ENCODE results near the gene FAM131B. TPM values are rescaled to one million over a fixed set of nuclear protein-coding genes. Genes with fewer than 3 reads are reported as not detected.
A peak's percentile ranks its signal among the peaks of the same experiment; 100 is the strongest.

The FAM131B gene
- total and polyA plus RNA-seq, 2 of the 8 experiments (the other 6 are each of a cell fraction or from before 2014, with no cell fraction given): 23.1 to 38.2 TPM

- H4K5ac ChIP-seq (ENCODE audit: insufficient read length, low read depth, low read length): no peak overlapping the region
- no peak overlapping the region for H4K8ac ChIP-seq (ENCODE audit: extremely low read depth, insufficient read depth, low read length)
- peak in 1 of 2 experiments; percentile 42; a peak in 1 of 3 replicates for TF ChIP-seq POLR2A (IDR thresholded peaks at IDR 0.05; ENCODE audit: control extremely low read depth in 1 of 2, low read depth in 2 of 2, low read length in 2 of 2)
- TF ChIP-seq NANOG (IDR thresholded peaks at IDR 0.05; ENCODE audit: insufficient read depth, low read depth, low read length, poor library complexity, severe bottlenecking): no peak
- TF ChIP-seq, protein P1, sequence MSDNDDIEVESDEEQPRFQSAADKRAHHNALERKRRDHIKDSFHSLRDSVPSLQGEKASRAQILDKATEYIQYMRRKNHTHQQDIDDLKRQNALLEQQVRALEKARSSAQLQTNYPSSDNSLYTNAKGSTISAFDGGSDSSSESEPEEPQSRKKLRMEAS (IDR thresholded peaks at IDR 0.05): no peak
- peak; percentile 58; the same call in 1 of the 2 replicates for TF ChIP-seq POLR2AphosphoS5 (IDR thresholded peaks at IDR 0.05; ENCODE audit: low read depth, low read length)
- no peak overlapping the region for H3K23ac ChIP-seq (ENCODE audit: insufficient read length)
- no peaks in the 10 kb centered on the region for H3K27me3 ChIP-seq (replicated peaks in 1 of 4; ENCODE audit: control insufficient read depth in 3 of 4, extremely low read depth in 1 of 4, insufficient read depth in 3 of 4, low read length in 3 of 4)
- H3K56ac ChIP-seq (replicated peaks; ENCODE audit: insufficient read length, low read depth, low read length): no peak overlapping the region
- H2BK12ac ChIP-seq (ENCODE audit: low read depth, low read length): no peak overlapping the region
- no peak overlapping the region for H3K18ac ChIP-seq (ENCODE audit: extremely low read depth, low read length)
- peaks cover 29 to 43% of the 10 kb centered on the region in 2 experiments for H4K20me1 ChIP-seq (replicated peaks in 1 of 2; ENCODE audit: control insufficient read depth in 1 of 2, insufficient read depth in 2 of 2, low read length in 2 of 2)
- H3K4ac ChIP-seq (replicated peaks; ENCODE audit: insufficient read length, low read depth, low read length): no peak overlapping the region
- H3K14ac ChIP-seq (ENCODE audit: insufficient read length): no peak overlapping the region
- DNase-seq (ENCODE audit: low read depth in 1 of 2, low spot score in 2 of 2): no peak
- H3K4me2 ChIP-seq (ENCODE audit: insufficient read depth in 1 of 2, low read depth in 2 of 2, low read length in 2 of 2): no peak overlapping the region
- H2BK20ac ChIP-seq (ENCODE audit: low read length): no peak overlapping the region
- H3K4me1 ChIP-seq (replicated peaks in 1 of 4; ENCODE audit: control insufficient read depth in 3 of 4, insufficient read depth in 4 of 4, low read length in 3 of 4): no peaks in the 10 kb centered on the region; a peak in 1 of 7 replicates
- H3K4me3 ChIP-seq (ENCODE audit: extremely low read depth in 1 of 4, insufficient read depth in 2 of 4, low read depth in 3 of 4, low read length in 4 of 4): no peak overlapping the region
- H3K27ac ChIP-seq (ENCODE audit: low read depth, low read length): no peak overlapping the region
- H4K91ac ChIP-seq (replicated peaks; ENCODE audit: insufficient read length, low read length): no peak overlapping the region
- POLR2A ChIA-PET (ENCODE audit: partially characterized antibody): interaction anchor here (1.2 to 25.2 kb wide), 6 partner anchors 9 to 38 kb away, joined by 3 to 518 read pairs (median 24); partner anchors contain the start of genes EPHA1, FAM131B and ZYX
- H2AK5ac ChIP-seq (ENCODE audit: low read depth, low read length): no peak overlapping the region
- CTCF ChIA-PET (ENCODE audit: partially characterized antibody): interaction anchor here (0.9 to 23.5 kb wide), 8 partner anchors 12 to 111 kb away, joined by 3 to 359 read pairs (median 12); partner anchors contain the start of genes EPHA1 and ZYX
- FAIRE-seq: no peak
- H3K79me1 ChIP-seq (ENCODE audit: low read depth, low read length): peaks cover 6% of the 10 kb centered on the region
- no peak overlapping the region for H2BK5ac ChIP-seq (ENCODE audit: low read depth, low read length)
- no peaks in the 10 kb centered on the region for H3K79me2 ChIP-seq (ENCODE audit: control insufficient read depth in 1 of 2, insufficient read depth in 2 of 2, low read length in 2 of 2)
- H3K9ac ChIP-seq (replicated peaks in 1 of 4; ENCODE audit: extremely low read depth in 1 of 4, low read depth in 3 of 4, low read length in 3 of 4): no peak overlapping the region
- 95% methylated on average over 6 of the region's 6 CpGs; no CpG with 5 or more reads in 1 of the 2 experiments for WGBS, 2 experiments (ENCODE audit: extremely low coverage in 1 of 2, insufficient coverage in 1 of 2, insufficient read length in 1 of 2, insufficient replicate concordance in 2 of 2, low coverage in 1 of 2, low lambda C conversion rate in 2 of 2, missing lambda C conversion rate in 1 of 2)
- H2BK120ac ChIP-seq (replicated peaks; ENCODE audit: low read depth, low read length): no peak overlapping the region
- H3K23me2 ChIP-seq (ENCODE audit: low read depth, low read length): no peaks in the 10 kb centered on the region
- H3K9me3 ChIP-seq (ENCODE audit: insufficient read depth in 2 of 2, low read depth in 1 of 2, low read length in 1 of 2): no peaks in the 10 kb centered on the region
- peaks cover 45 to 94% (median 89%) of the 10 kb centered on the region in 4 experiments for H3K36me3 ChIP-seq (ENCODE audit: control insufficient read depth in 2 of 4, insufficient read depth in 4 of 4, low read length in 3 of 4)
- no peak overlapping the region for H2BK15ac ChIP-seq (ENCODE audit: low read length)
- no peak overlapping the region for H2AFZ ChIP-seq (ENCODE audit: low read length)
Observed at GRCh38 chr7:143394068-143394467, 31.6 kb upstream of the FAM131B start.
